Peyer's patch (tissue), 4 donors: ENCODE measurements around the gene CNRIP1.

ENCODE experiments used
- CTCF ChIP-seq, 6 experiments: fragments of 450-650 bp in 4 of 6; fragments of 200-600 bp in 2 of 6; sonication (generic) in 1 of 6; IDR thresholded peaks; one replicate each; pipeline ENCODE4 v1.5.1; 2017 to 2019; ENCODE audit warnings: antibody characterized with exemption in 6 of 6, mild to moderate bottlenecking in 3 of 6, moderate library complexity in 1 of 6
- POLR2A ChIP-seq, 2 donors: fragments of 450-650 bp; IDR thresholded peaks; one replicate each; pipeline ENCODE4 v1.5.1; 2017; ENCODE audit warnings: antibody characterized with exemption in 2 of 2, mild to moderate bottlenecking in 2 of 2, moderate library complexity in 2 of 2

- TF ChIP-seq CTCF (IDR thresholded peaks at IDR 0.05) (no peak), POLR2A (IDR thresholded peaks at IDR 0.05) (no peak)
Observed at GRCh38 chr2:68340226-68341061, 20.7 kb upstream of the CNRIP1 start.
